Astrocyte (in vitro differentiated cells and primary cell): Measurements from ENCODE around the gene DBP. TPM values are rescaled to one million over a fixed set of nuclear protein-coding genes. Genes with fewer than 3 reads are reported as not detected.

ENCODE experiments used
- DNase-seq: peaks from one replicate; pipeline ENCODE4 v3.0.0-alpha.2; 2010; ENCODE audit warnings: low read depth
- FAIRE-seq: peaks from 2 replicates; lab custom pipeline; 2011; peaks lifted over from hg19 to GRCh38; lab: Jason Lieb, UNC
- H2AFZ ChIP-seq: 2 replicates; pipeline ENCODE4 v1.6.0; 2012; ENCODE audit warnings: low read depth, low read length, inconsistent platforms
- H3K27ac ChIP-seq: 2 replicates; pipeline ENCODE4 v1.5.1; 2011; ENCODE audit warnings: low read depth, low read length, inconsistent platforms
- H3K27me3 ChIP-seq: 2 replicates; pipeline ENCODE4 v1.6.0; 2011; ENCODE audit warnings: low read length, inconsistent platforms; ENCODE audit not compliant: insufficient read depth
- H3K36me3 ChIP-seq: 2 replicates; pipeline ENCODE4 v1.5.1; 2011; ENCODE audit warnings: low read length, inconsistent platforms; ENCODE audit not compliant: insufficient read depth
- H3K4me1 ChIP-seq: 2 replicates; pipeline ENCODE4 v1.5.1; 2011; ENCODE audit warnings: low read length, inconsistent platforms; ENCODE audit not compliant: insufficient read depth
- H3K4me2 ChIP-seq: 2 replicates; pipeline ENCODE4 v1.6.0; 2012; ENCODE audit warnings: low read length, inconsistent platforms
- H3K4me3 ChIP-seq: 2 replicates; pipeline ENCODE4 v1.5.1; 2011; ENCODE audit warnings: low read depth, mild to moderate bottlenecking, low read length, inconsistent platforms; ENCODE audit not compliant: insufficient read depth
- H3K79me2 ChIP-seq: 2 replicates; pipeline ENCODE4 v1.6.0; 2012; ENCODE audit warnings: mild to moderate bottlenecking, low read length, inconsistent platforms; ENCODE audit not compliant: insufficient read depth
- H3K9ac ChIP-seq: 2 replicates; pipeline ENCODE4 v1.6.0; 2012; ENCODE audit warnings: mild to moderate bottlenecking, low read length, inconsistent platforms
- H3K9me3 ChIP-seq: 2 replicates; pipeline ENCODE4 v1.5.1; 2012; ENCODE audit warnings: low read depth, mild to moderate bottlenecking, low read length, inconsistent platforms; ENCODE audit not compliant: insufficient read depth
- H4K20me1 ChIP-seq: 2 replicates; pipeline ENCODE4 v1.6.0; 2012; ENCODE audit warnings: low read length, inconsistent platforms; ENCODE audit not compliant: insufficient read depth
- H3K27ac Mint-ChIP-seq: one replicate; pipeline ENCODE4 v1.8.0; 2021; ENCODE audit warnings: mild to moderate bottlenecking, mixed read lengths; ENCODE audit not compliant: unreplicated experiment
- H3K27me3 Mint-ChIP-seq: one replicate; pipeline ENCODE4 v1.8.0; 2021; ENCODE audit warnings: low read depth, mixed read lengths; ENCODE audit not compliant: unreplicated experiment
- H3K36me3 Mint-ChIP-seq: one replicate; pipeline ENCODE4 v1.8.0; 2021; ENCODE audit warnings: low read depth, mixed read lengths; ENCODE audit not compliant: unreplicated experiment
- H3K4me1 Mint-ChIP-seq: one replicate; pipeline ENCODE4 v1.8.0; 2021; ENCODE audit warnings: low read depth, mixed read lengths; ENCODE audit not compliant: unreplicated experiment
- H3K4me3 Mint-ChIP-seq: one replicate; pipeline ENCODE4 v1.8.0; 2021; ENCODE audit warnings: mild to moderate bottlenecking, moderate library complexity, mixed read lengths; ENCODE audit not compliant: unreplicated experiment
- H3K9me3 Mint-ChIP-seq: one replicate; pipeline ENCODE4 v1.8.0; 2021; ENCODE audit warnings: mild to moderate bottlenecking, mixed read lengths; ENCODE audit not compliant: unreplicated experiment
- CTCF ChIP-seq: IDR thresholded peaks from 2 replicates; pipeline ENCODE4 v1.5.1; 2011; ENCODE audit warnings: low read depth, mild to moderate bottlenecking, inconsistent platforms, low read length, moderate library complexity; ENCODE audit not compliant: insufficient read depth
- EZH2 ChIP-seq: IDR thresholded peaks from 2 replicates; pipeline ENCODE4 v1.6.1; 2012; ENCODE audit warnings: mild to moderate bottlenecking, low read length, inconsistent platforms; ENCODE audit not compliant: insufficient read depth
- total RNA-seq: library from RNA; stranded (reverse); gene quantifications from 2 replicates; pipeline ENCODE4 v1.2.1, GENCODE V29; 2021

DBP gene
- total RNA-seq, 1 donor from 2014 or later: 1.2 TPM

GRCh38 chr19:48603850-48604249 is 33.3 kb downstream of the DBP start:
- Histone ChIP-seq H3K4me2 (no peak overlapping the region), H4K20me1 (no peaks in the 10 kb centered on the region), H2AFZ (no peak overlapping the region), H3K9me3 (no peaks in the 10 kb centered on the region), H3K27ac (no peak overlapping the region), H3K36me3 (no peaks in the 10 kb centered on the region), H3K4me3 (no peak overlapping the region), H3K9ac (no peak overlapping the region), H3K79me2 (no peaks in the 10 kb centered on the region), H3K4me1 (no peaks in the 10 kb centered on the region), H3K27me3 (no peaks in the 10 kb centered on the region)
- TF ChIP-seq EZH2 (no peak), CTCF (no peak)
- no peak overlapping the region for H3K27ac Mint-ChIP-seq
- peaks cover under 1% of the 10 kb centered on the region for H3K27me3 Mint-ChIP-seq
- H3K9me3 Mint-ChIP-seq: no peaks in the 10 kb centered on the region
- H3K4me3 Mint-ChIP-seq: no peak overlapping the region
- peaks cover 1% of the 10 kb centered on the region for H3K36me3 Mint-ChIP-seq
- DNase-seq (no peak), FAIRE-seq (no peak)
- H3K4me1 Mint-ChIP-seq: no peaks in the 10 kb centered on the region

- H3K27ac ChIP-seq: no peak overlapping the region
- no peak overlapping the region for H3K4me3 ChIP-seq
- H3K4me2 ChIP-seq: no peak overlapping the region
- no peak for DNase-seq
- H3K79me2 ChIP-seq: no peaks in the 10 kb centered on the region
- no peaks in the 10 kb centered on the region for H4K20me1 ChIP-seq
- no peaks in the 10 kb centered on the region for H3K27me3 ChIP-seq
- H3K9me3 ChIP-seq: no peaks in the 10 kb centered on the region
- Mint-ChIP-seq H3K9me3 (no peaks in the 10 kb centered on the region), H3K36me3 (peaks cover 1% of the 10 kb centered on the region), H3K27me3 (peaks cover 4% of the 10 kb centered on the region), H3K4me1 (no peaks in the 10 kb centered on the region), H3K27ac (no peak overlapping the region), H3K4me3 (no peak overlapping the region)
- no peak overlapping the region for H3K9ac ChIP-seq
- H2AFZ ChIP-seq: no peak overlapping the region
- FAIRE-seq: no peak
- TF ChIP-seq EZH2 (no peak), CTCF (no peak)
- no peaks in the 10 kb centered on the region for H3K36me3 ChIP-seq
- H3K4me1 ChIP-seq: no peaks in the 10 kb centered on the region
Measured at GRCh38 chr19:48603449-48603848, 33.7 kb downstream of the DBP start.

DNA sequence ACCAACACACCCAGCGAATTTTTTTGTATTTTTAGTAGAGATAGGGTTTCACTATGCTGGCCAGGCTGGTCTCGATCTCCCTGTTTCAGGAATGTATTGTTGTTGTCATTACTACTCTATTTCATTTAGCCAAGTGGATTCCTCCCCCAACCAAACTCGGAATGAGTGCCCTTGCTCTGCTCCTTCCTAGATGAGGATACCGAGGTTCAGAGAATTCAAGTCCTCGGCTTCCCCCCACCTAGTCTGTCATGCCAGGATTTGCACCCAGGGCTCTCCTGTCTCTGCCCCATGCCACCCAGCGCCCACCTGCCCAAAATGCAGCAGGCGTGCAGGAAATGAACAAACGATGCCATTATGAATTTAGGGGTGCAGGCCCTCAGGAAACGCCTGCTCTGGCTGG is 34.2 kb downstream of the DBP start:
- Mint-ChIP-seq H3K9me3 (no peaks in the 10 kb centered on the region), H3K27me3 (peaks cover 6% of the 10 kb centered on the region), H3K36me3 (peaks cover 1% of the 10 kb centered on the region), H3K4me3 (no peak overlapping the region), H3K4me1 (no peaks in the 10 kb centered on the region), H3K27ac (no peak overlapping the region)
- Histone ChIP-seq H2AFZ (no peak overlapping the region), H3K9ac (no peak overlapping the region), H3K4me1 (no peaks in the 10 kb centered on the region), H3K4me3 (no peak overlapping the region), H3K4me2 (no peak overlapping the region), H3K79me2 (no peaks in the 10 kb centered on the region), H3K9me3 (no peaks in the 10 kb centered on the region), H3K27ac (no peak overlapping the region), H4K20me1 (no peaks in the 10 kb centered on the region), H3K36me3 (no peaks in the 10 kb centered on the region), H3K27me3 (no peaks in the 10 kb centered on the region)
- no peak for DNase-seq
- TF ChIP-seq CTCF: no peak
- TF ChIP-seq EZH2: no peak
- FAIRE-seq: no peak
